HepG2 (cell line): ENCODE data around the gene KCNJ13.

Experiments used
- EZH2 ChIP-seq: conservative IDR thresholded peaks from 2 replicates; pipeline ENCODE4 v1.6.1; 2012; ENCODE audit warnings: mild to moderate bottlenecking, low read depth, low read length, moderate library complexity
- MNT ChIP-seq: fragments of 450-650 bp; IDR thresholded peaks from 2 replicates; pipeline ENCODE4 v1.6.1; 2016
- POLR2AphosphoS5 ChIP-seq: IDR thresholded peaks from 2 replicates; pipeline ENCODE4 v1.6.1; 2012; ENCODE audit warnings: low read depth, low read length
- RAD21 ChIP-seq: fragments of 450-650 bp; formaldehyde crosslinking; IDR thresholded peaks from 2 replicates; pipeline ENCODE4 v1.5.0; 2020; ENCODE audit warnings: mild to moderate bottlenecking

- TF ChIP-seq POLR2AphosphoS5 (no peak), MNT (no peak), EZH2 (no peak), RAD21 (CRISPR knock-in tag) (no peak)
Observed at GRCh38 chr2:232779934-232780333, 3.6 kb upstream of the KCNJ13 start.
